HG02588 (cell line): ENCODE data around the gene TSSK3.
"Not testable (repeated sequence)": the region's sequence is repeated elsewhere in the genome, so short reads cannot be mapped to it uniquely, and the experiment has no call there.

ENCODE experiments used
- ATAC-seq: cut with Tn5 transposase; IDR thresholded peaks from one replicate; pipeline ENCODE4 v1.9.1; 2021; ENCODE audit warnings: mild to moderate bottlenecking, moderate library complexity; ENCODE audit not compliant: unreplicated experiment

Gene TSSK3

GRCh38 chr1:32394890-32395432 lies 32.6 kb downstream of the TSSK3 start:
- peak; percentile 2 for ATAC-seq

- ATAC-seq: not testable (repeated sequence)
Observed at GRCh38 chr1:32396524-32396923, 34.2 kb downstream of the TSSK3 start.

- no peak for ATAC-seq
Observed at GRCh38 chr1:32398401-32398800, 36.1 kb downstream of the TSSK3 start.

GRCh38 chr1:32399843-32400242 lies 37.5 kb downstream of the TSSK3 start:
- no peak for ATAC-seq

- ATAC-seq: no peak
Observed at GRCh38 chr1:32400876-32401631, 38.7 kb downstream of the TSSK3 start.

- no peak for ATAC-seq
Observed at GRCh38 chr1:32404946-32405345, 42.6 kb downstream of the TSSK3 start.

GRCh38 chr1:32405672-32406467 lies 43.5 kb downstream of the TSSK3 start:
- ATAC-seq: no peak

- no peak for ATAC-seq
Observed at GRCh38 chr1:32406629-32407111, 44.3 kb downstream of the TSSK3 start.

- no peak for ATAC-seq
Observed at GRCh38 chr1:32411261-32411660, 48.9 kb downstream of the TSSK3 start.

- ATAC-seq: no peak
Observed at GRCh38 chr1:32413507-32414185, 51.3 kb downstream of the TSSK3 start.
